Esophagus squamous epithelium (tissue), 4 donors: ENCODE data around the gene DNAJB13.

Source experiments
- POLR2A ChIP-seq, 4 donors: fragments of 450-650 bp; IDR thresholded peaks; one replicate each; pipeline ENCODE4 v1.6.1; 2017; ENCODE audit warnings: antibody characterized with exemption in 4 of 4, mild to moderate bottlenecking in 4 of 4, moderate library complexity in 3 of 4
- TF ChIP-seq, protein P1 (sequence below), 6 experiments: fragments of 450-650 bp in 4 of 6; fragments of 200-600 bp in 2 of 6; sonication (generic) in 2 of 6; IDR thresholded peaks; one replicate each; pipeline ENCODE4 v1.5.1; 2016 to 2019; ENCODE audit warnings: antibody characterized with exemption in 6 of 6, mild to moderate bottlenecking in 4 of 6, moderate library complexity in 4 of 6

DNA sequence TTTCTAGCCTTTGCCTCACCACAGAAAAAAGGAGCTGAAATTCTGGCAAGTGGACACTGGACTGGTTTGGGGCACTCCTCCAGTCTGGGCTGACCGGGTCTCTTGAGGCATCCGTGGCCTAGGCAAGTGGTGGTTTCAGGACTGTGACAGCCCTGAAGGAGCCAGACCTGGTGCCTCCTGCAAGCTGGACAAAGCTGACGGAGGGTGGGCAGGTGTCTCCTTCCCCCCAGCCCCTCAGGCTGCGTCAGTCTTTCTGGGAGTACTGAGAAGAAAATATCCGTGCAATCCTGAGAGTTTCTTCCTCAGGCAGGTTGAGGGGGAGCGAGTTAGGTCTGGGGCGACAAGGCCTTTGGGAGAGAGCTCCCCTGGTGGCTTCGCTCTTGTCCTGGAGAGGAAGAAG, 62.3 kb downstream of the DNAJB13 start:
- TF ChIP-seq, protein P1, sequence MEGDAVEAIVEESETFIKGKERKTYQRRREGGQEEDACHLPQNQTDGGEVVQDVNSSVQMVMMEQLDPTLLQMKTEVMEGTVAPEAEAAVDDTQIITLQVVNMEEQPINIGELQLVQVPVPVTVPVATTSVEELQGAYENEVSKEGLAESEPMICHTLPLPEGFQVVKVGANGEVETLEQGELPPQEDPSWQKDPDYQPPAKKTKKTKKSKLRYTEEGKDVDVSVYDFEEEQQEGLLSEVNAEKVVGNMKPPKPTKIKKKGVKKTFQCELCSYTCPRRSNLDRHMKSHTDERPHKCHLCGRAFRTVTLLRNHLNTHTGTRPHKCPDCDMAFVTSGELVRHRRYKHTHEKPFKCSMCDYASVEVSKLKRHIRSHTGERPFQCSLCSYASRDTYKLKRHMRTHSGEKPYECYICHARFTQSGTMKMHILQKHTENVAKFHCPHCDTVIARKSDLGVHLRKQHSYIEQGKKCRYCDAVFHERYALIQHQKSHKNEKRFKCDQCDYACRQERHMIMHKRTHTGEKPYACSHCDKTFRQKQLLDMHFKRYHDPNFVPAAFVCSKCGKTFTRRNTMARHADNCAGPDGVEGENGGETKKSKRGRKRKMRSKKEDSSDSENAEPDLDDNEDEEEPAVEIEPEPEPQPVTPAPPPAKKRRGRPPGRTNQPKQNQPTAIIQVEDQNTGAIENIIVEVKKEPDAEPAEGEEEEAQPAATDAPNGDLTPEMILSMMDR (IDR thresholded peaks at IDR 0.05): no peak
- TF ChIP-seq POLR2A (IDR thresholded peaks at IDR 0.05): no peak
